Liver (tissue), 9 donors: ENCODE data around the gene AMPH. TPM values are rescaled to one million over a fixed set of nuclear protein-coding genes. Genes with fewer than 3 reads are reported as not detected.

Experiments used
- DNase-seq: peaks from one replicate; pipeline ENCODE4 v3.0.0-alpha.2; 2017; ENCODE audit warnings: low spot score
- H3K27ac ChIP-seq, 2 donors: one replicate each; pipeline ENCODE4 v1.7.0; 2013; ENCODE audit warnings: inconsistent platforms in 2 of 2, low read length in 2 of 2, control low read depth in 1 of 2, low read depth in 1 of 2, mild to moderate bottlenecking in 1 of 2
- H3K27me3 ChIP-seq, 4 donors: one replicate each; pipeline versions ENCODE4 v1.6.1 to v1.7.0; 2013; ENCODE audit warnings: low read length in 3 of 4, inconsistent platforms in 1 of 4, mild to moderate bottlenecking in 1 of 4, moderate library complexity in 1 of 4; ENCODE audit not compliant: control insufficient read depth in 4 of 4, insufficient read depth in 4 of 4
- H3K36me3 ChIP-seq, 4 donors: one replicate each; pipeline versions ENCODE4 v1.6.1 to v1.7.0; 2013; ENCODE audit warnings: low read length in 3 of 4, mild to moderate bottlenecking in 3 of 4, low read depth in 1 of 4, moderate library complexity in 1 of 4; ENCODE audit not compliant: control insufficient read depth in 4 of 4, insufficient read depth in 3 of 4
- H3K4me1 ChIP-seq, 4 donors: one replicate each; pipeline versions ENCODE4 v1.6.1 to v1.7.0; 2013; ENCODE audit warnings: low read length in 3 of 4, mild to moderate bottlenecking in 3 of 4, moderate library complexity in 1 of 4; ENCODE audit not compliant: control insufficient read depth in 4 of 4, insufficient read depth in 4 of 4
- H3K4me3 ChIP-seq, 3 donors: one replicate each; pipeline versions ENCODE4 v1.6.1 to v1.7.0; 2013; ENCODE audit warnings: low read length in 3 of 3, control low read depth in 1 of 3, low read depth in 1 of 3, mild to moderate bottlenecking in 1 of 3
- H3K9ac ChIP-seq, 2 donors: one replicate each; pipeline ENCODE4 v1.7.0; 2013; ENCODE audit warnings: low read length in 2 of 2, mild to moderate bottlenecking in 2 of 2, moderate library complexity in 2 of 2, control low read depth in 1 of 2, low read depth in 1 of 2
- H3K9me3 ChIP-seq, 4 donors: one replicate each; pipeline versions ENCODE4 v1.6.1 to v1.7.0; 2013; ENCODE audit warnings: low read length in 3 of 4; ENCODE audit not compliant: control insufficient read depth in 4 of 4
- CTCF ChIP-seq: fragments of 150-350 bp; IDR thresholded peaks from 2 replicates; pipeline ENCODE4 v1.5.1; 2017; ENCODE audit warnings: improper control_type of control experiment, low read depth, low read length; ENCODE audit not compliant: missing input control
- EGR1 ChIP-seq, 2 donors: IDR thresholded peaks; 2 replicates each; pipeline ENCODE4 v1.6.1; 2016 to 2018; ENCODE audit warnings: antibody characterized with exemption in 2 of 2, low read depth in 2 of 2
- FOXA1 ChIP-seq: IDR thresholded peaks from 2 replicates; pipeline ENCODE4 v1.6.1; 2016; ENCODE audit warnings: antibody characterized with exemption
- FOXA2 ChIP-seq: IDR thresholded peaks from 2 replicates; pipeline ENCODE4 v1.6.1; 2016; ENCODE audit warnings: antibody characterized with exemption
- GABPA ChIP-seq, 2 donors: IDR thresholded peaks in 1 of 2; conservative IDR thresholded peaks in 1 of 2; 2 replicates each; pipeline ENCODE4 v1.6.1; 2016; ENCODE audit warnings: antibody characterized with exemption in 2 of 2, mild to moderate bottlenecking in 1 of 2, moderate library complexity in 1 of 2
- HNF4A ChIP-seq, 2 donors: conservative IDR thresholded peaks; 2 replicates each; pipeline ENCODE4 v1.6.1; 2016; ENCODE audit warnings: antibody characterized with exemption in 2 of 2, mild to moderate bottlenecking in 2 of 2
- HNF4G ChIP-seq: IDR thresholded peaks from 2 replicates; pipeline ENCODE4 v1.6.1; 2016; ENCODE audit warnings: antibody characterized with exemption
- JUND ChIP-seq, 2 donors: IDR thresholded peaks; 2 replicates each; pipeline ENCODE4 v1.6.1; 2016; ENCODE audit warnings: antibody characterized with exemption in 2 of 2
- MAX ChIP-seq: IDR thresholded peaks from 2 replicates; pipeline ENCODE4 v1.6.1; 2016; ENCODE audit warnings: antibody characterized with exemption
- NR2F2 ChIP-seq: IDR thresholded peaks from 2 replicates; pipeline ENCODE4 v1.6.1; 2016; ENCODE audit warnings: antibody characterized with exemption
- RAD21 ChIP-seq, 2 donors: IDR thresholded peaks; 2 replicates each; pipeline ENCODE4 v1.6.1; 2016; ENCODE audit warnings: antibody characterized with exemption in 2 of 2, mild to moderate bottlenecking in 2 of 2
- RXRA ChIP-seq, 2 donors: IDR thresholded peaks; 2 replicates each; pipeline ENCODE4 v1.6.1; 2017 to 2018; ENCODE audit warnings: antibody characterized with exemption in 2 of 2, mild to moderate bottlenecking in 1 of 2
- SP1 ChIP-seq: IDR thresholded peaks from 2 replicates; pipeline ENCODE4 v1.6.1; 2018; ENCODE audit warnings: antibody characterized with exemption, mild to moderate bottlenecking
- TAF1 ChIP-seq: conservative IDR thresholded peaks from 2 replicates; pipeline ENCODE4 v1.6.1; 2016; ENCODE audit warnings: antibody characterized with exemption, mild to moderate bottlenecking
- YY1 ChIP-seq: IDR thresholded peaks from 2 replicates; pipeline ENCODE4 v1.6.1; 2016; ENCODE audit warnings: antibody characterized with exemption, mild to moderate bottlenecking
- ZBTB33 ChIP-seq: IDR thresholded peaks from 2 replicates; pipeline ENCODE4 v1.6.1; 2016; ENCODE audit warnings: antibody characterized with exemption
- WGBS: extraction: QIAGEN DNeasy Blood & Tissue Kit; methylation state at CpG from one replicate; pipeline ENCODE4 v1.1.7; 2013; 5-methylcytosine and 5-hydroxymethylcytosine counted together
- polyA plus RNA-seq, 2 donors: library from polyadenylated mRNA; stranded (reverse) in 1 of 2; unstranded in 1 of 2; fragments of 200-250 nt in 1 of 2; fragments of >200 nt in 1 of 2; fragmentation: Nextera tagmentation in 1 of 2; extraction: Ambion mirVana in 1 of 2; gene quantifications; one replicate each; pipeline versions ENCODE4 v1.2.1 to v1.2.3, GENCODE V29; 2013 to 2015
- total RNA-seq, 2 donors: library from RNA; depleted of rRNA; stranded (reverse); fragments of >200 nt; gene quantifications; one replicate each; pipeline ENCODE4 v1.2.3, GENCODE V29; 2014
- TF ChIP-seq, protein P1 (sequence below): IDR thresholded peaks from 2 replicates; pipeline ENCODE4 v1.6.1; 2016; ENCODE audit warnings: antibody characterized with exemption, mild to moderate bottlenecking
- donor health status: healthy.
- donor health status: healthy.
- donor health status: healthy.
- donor health status: healthy.
- donor health status: healthy.

AMPH gene
- total and polyA plus RNA-seq, 4 donors: 0.13 to 0.25 (median 0.20) TPM

- TF ChIP-seq TAF1 (no peak), GABPA (IDR thresholded peaks at IDR 0.05 in 1 of 2, conservative IDR thresholded peaks at IDR 0.05 in 1 of 2) (no peak), FOXA2 (no peak), CTCF (no peak), HNF4G (no peak), ZBTB33 (no peak), MAX (no peak), HNF4A (conservative IDR thresholded peaks at IDR 0.05) (no peak), NR2F2 (no peak), JUND (IDR thresholded peaks at IDR 0.05) (no peak), EGR1 (IDR thresholded peaks at IDR 0.05; ENCODE audit: low read depth in 2 of 2) (no peak)
- TF ChIP-seq, protein P1, sequence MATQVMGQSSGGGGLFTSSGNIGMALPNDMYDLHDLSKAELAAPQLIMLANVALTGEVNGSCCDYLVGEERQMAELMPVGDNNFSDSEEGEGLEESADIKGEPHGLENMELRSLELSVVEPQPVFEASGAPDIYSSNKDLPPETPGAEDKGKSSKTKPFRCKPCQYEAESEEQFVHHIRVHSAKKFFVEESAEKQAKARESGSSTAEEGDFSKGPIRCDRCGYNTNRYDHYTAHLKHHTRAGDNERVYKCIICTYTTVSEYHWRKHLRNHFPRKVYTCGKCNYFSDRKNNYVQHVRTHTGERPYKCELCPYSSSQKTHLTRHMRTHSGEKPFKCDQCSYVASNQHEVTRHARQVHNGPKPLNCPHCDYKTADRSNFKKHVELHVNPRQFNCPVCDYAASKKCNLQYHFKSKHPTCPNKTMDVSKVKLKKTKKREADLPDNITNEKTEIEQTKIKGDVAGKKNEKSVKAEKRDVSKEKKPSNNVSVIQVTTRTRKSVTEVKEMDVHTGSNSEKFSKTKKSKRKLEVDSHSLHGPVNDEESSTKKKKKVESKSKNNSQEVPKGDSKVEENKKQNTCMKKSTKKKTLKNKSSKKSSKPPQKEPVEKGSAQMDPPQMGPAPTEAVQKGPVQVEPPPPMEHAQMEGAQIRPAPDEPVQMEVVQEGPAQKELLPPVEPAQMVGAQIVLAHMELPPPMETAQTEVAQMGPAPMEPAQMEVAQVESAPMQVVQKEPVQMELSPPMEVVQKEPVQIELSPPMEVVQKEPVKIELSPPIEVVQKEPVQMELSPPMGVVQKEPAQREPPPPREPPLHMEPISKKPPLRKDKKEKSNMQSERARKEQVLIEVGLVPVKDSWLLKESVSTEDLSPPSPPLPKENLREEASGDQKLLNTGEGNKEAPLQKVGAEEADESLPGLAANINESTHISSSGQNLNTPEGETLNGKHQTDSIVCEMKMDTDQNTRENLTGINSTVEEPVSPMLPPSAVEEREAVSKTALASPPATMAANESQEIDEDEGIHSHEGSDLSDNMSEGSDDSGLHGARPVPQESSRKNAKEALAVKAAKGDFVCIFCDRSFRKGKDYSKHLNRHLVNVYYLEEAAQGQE: no peak
- Histone ChIP-seq H3K27ac (no peak overlapping the region), H3K4me1 (no peaks in the 10 kb centered on the region)
Measured at GRCh38 chr7:38385682-38386081, 245.5 kb downstream of the AMPH start.

GRCh38 chr7:38383281-38383680 is 247.9 kb downstream of the AMPH start:
- Histone ChIP-seq H3K36me3 (no peaks in the 10 kb centered on the region), H3K4me1 (no peaks in the 10 kb centered on the region), H3K4me3 (no peak overlapping the region), H3K9me3 (no peaks in the 10 kb centered on the region), H3K9ac (no peak overlapping the region), H3K27me3 (no peaks in the 10 kb centered on the region), H3K27ac (no peak overlapping the region)
- no peak for DNase-seq
- WGBS: 84% methylated on average over 9 of the region's 9 CpGs
- no peak for TF ChIP-seq HNF4A (conservative IDR thresholded peaks at IDR 0.05)
- TF ChIP-seq SP1: no peak
- no peak for TF ChIP-seq JUND (IDR thresholded peaks at IDR 0.05)
- TF ChIP-seq CTCF: no peak
- TF ChIP-seq RAD21 (IDR thresholded peaks at IDR 0.05): no peak
- no peak for TF ChIP-seq YY1
- TF ChIP-seq MAX: no peak
- TF ChIP-seq ZBTB33: no peak
- TF ChIP-seq RXRA (IDR thresholded peaks at IDR 0.05): no peak
- no peak for TF ChIP-seq FOXA1
- TF ChIP-seq TAF1: no peak
- no peak for TF ChIP-seq GABPA (IDR thresholded peaks at IDR 0.05 in 1 of 2, conservative IDR thresholded peaks at IDR 0.05 in 1 of 2)

More at GRCh38 chr7:38385682-38386081, 245.5 kb downstream of the AMPH start:
- Histone ChIP-seq H3K4me3 (no peak overlapping the region), H3K9ac (no peak overlapping the region), H3K36me3 (no peaks in the 10 kb centered on the region), H3K9me3 (no peaks in the 10 kb centered on the region), H3K27me3 (no peaks in the 10 kb centered on the region)
- no peak for DNase-seq
